ENCODE data around the gene LY6G6D.

DNA sequence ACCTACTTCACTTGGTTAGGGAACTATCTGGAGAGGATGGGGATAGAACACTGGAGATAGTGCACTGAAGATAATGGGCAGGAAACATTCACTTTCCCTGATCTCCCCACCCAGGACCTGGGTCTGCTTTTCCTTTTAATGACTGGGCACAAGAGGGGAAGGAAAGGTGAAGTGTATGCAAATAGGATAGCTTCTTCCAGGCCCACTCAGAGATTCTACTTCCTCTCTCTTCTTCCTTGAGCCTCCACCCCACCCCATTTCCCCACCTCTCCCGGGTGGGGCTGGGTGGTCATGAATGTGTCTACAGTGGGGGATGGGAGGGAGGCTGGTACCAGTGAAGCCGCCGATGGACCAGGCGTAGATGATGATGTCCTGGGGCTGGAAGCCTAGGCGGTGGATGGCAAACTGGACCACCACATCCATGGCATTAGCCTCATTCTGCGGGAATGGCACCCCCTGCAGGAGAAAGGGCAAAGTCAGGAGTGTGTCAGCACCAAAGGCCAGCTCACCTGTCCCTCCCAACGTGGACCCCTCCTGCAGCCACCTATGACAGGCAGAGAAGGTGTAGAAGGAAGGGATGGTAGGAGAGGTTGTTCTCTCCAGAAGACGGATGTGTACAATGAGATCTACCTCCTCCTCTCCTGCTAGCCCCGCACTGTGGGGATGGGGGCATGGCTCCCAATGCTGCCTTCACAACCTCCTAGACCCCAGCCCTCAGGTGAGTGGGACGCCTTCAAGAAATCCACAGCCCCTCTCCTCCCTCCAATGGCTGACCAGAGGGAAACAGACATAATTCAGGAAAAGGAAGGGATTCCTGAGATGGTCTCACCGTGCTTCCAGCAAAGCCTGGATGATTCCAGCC lies 25.7 kb upstream of the LY6G6D start:
- TF ChIP-seq CTCF (IDR thresholded peaks at IDR 0.05) (no peak), POLR2A (IDR thresholded peaks at IDR 0.05) (no peak), EP300 (IDR thresholded peaks at IDR 0.05) (no peak), POLR2AphosphoS5 (IDR thresholded peaks at IDR 0.05) (no peak)
